ENCODE measurements around the gene MT4.
"Not testable (repeated sequence)": the region's sequence is repeated elsewhere in the genome, so short reads cannot be mapped to it uniquely, and the experiment has no call there.

MT4 gene

GRCh38 chr16:56558024-56558747, 6.7 kb upstream of the MT4 start:
- DNase-seq (ENCODE audit: insufficient read length, low spot score), result no peak
- no peak for FAIRE-seq

- FAIRE-seq (no peak), DNase-seq (ENCODE audit: insufficient read length, low spot score) (no peak)
Observed at GRCh38 chr16:56559109-56559508, 5.8 kb upstream of the MT4 start.

GRCh38 chr16:56560447-56560846, 4.4 kb upstream of the MT4 start:
- FAIRE-seq, result no peak
- DNase-seq (ENCODE audit: insufficient read length, low spot score), result no peak

GRCh38 chr16:56561126-56561525, 3.7 kb upstream of the MT4 start:
- FAIRE-seq (no peak), DNase-seq (ENCODE audit: insufficient read length, low spot score) (no peak)

- no peak for FAIRE-seq
Observed at GRCh38 chr16:56569971-56570370, 5.1 kb downstream of the MT4 start.

GRCh38 chr16:56571525-56571924, 6.7 kb downstream of the MT4 start:
- DNase-seq (ENCODE audit: insufficient read length, low spot score) (no peak), FAIRE-seq (no peak)

More at GRCh38 chr16:56569971-56570370, 5.1 kb downstream of the MT4 start:
- DNase-seq (ENCODE audit: insufficient read length, low spot score), result no peak

- DNase-seq (ENCODE audit: insufficient read length, low spot score) (no peak), FAIRE-seq (no peak)
Observed at GRCh38 chr16:56574625-56575024, 9.8 kb downstream of the MT4 start.

- peak; percentile 66 for DNase-seq (ENCODE audit: insufficient read length, low spot score)
- peak; percentile 55 for FAIRE-seq
Observed at GRCh38 chr16:56576585-56577299, 11.9 kb downstream of the MT4 start.

GRCh38 chr16:56577300-56577625, 12.4 kb downstream of the MT4 start:
- DNase-seq (ENCODE audit: insufficient read length, low spot score), result no peak

GRCh38 chr16:56580391-56581048, 15.6 kb downstream of the MT4 start:
- DNase-seq (ENCODE audit: insufficient read length, low spot score), result no peak
- FAIRE-seq, result no peak

More at GRCh38 chr16:56577300-56577625, 12.4 kb downstream of the MT4 start:
- FAIRE-seq, result no peak

GRCh38 chr16:56582911-56583310, 18.0 kb downstream of the MT4 start:
- not testable (repeated sequence) for DNase-seq (ENCODE audit: insufficient read length, low spot score)

GRCh38 chr16:56583351-56584168, 18.7 kb downstream of the MT4 start:
- FAIRE-seq, result no peak
- no peak for DNase-seq (ENCODE audit: insufficient read length, low spot score)

More at GRCh38 chr16:56582911-56583310, 18.0 kb downstream of the MT4 start:
- FAIRE-seq, result not testable (repeated sequence)

- no peak for FAIRE-seq
- DNase-seq (ENCODE audit: insufficient read length, low spot score), result no peak
Observed at GRCh38 chr16:56584276-56584675, 19.4 kb downstream of the MT4 start.

- FAIRE-seq (no peak), DNase-seq (ENCODE audit: insufficient read length, low spot score) (no peak)
Observed at GRCh38 chr16:56588781-56589140, 23.9 kb downstream of the MT4 start.

- no peak for FAIRE-seq
- no peak for DNase-seq (ENCODE audit: insufficient read length, low spot score)
Observed at GRCh38 chr16:56589141-56590039, 24.5 kb downstream of the MT4 start, which contains the start of gene MT3. MT3 (plus strand) TSS chr16:56589528; CDS start chr16:56589591, 63 bp downstream.

- no peak for DNase-seq (ENCODE audit: insufficient read length, low spot score)
- FAIRE-seq, result no peak
Observed at GRCh38 chr16:56591377-56592060, 26.6 kb downstream of the MT4 start.

GRCh38 chr16:56593573-56594291, 28.9 kb downstream of the MT4 start:
- DNase-seq (ENCODE audit: insufficient read length, low spot score) (no peak), FAIRE-seq (no peak)

- DNase-seq (ENCODE audit: insufficient read length, low spot score) (no peak), FAIRE-seq (no peak)
Observed at GRCh38 chr16:56594292-56594619, 29.4 kb downstream of the MT4 start.
